ENCODE results near the gene ASIC1.

The ASIC1 gene

DNA sequence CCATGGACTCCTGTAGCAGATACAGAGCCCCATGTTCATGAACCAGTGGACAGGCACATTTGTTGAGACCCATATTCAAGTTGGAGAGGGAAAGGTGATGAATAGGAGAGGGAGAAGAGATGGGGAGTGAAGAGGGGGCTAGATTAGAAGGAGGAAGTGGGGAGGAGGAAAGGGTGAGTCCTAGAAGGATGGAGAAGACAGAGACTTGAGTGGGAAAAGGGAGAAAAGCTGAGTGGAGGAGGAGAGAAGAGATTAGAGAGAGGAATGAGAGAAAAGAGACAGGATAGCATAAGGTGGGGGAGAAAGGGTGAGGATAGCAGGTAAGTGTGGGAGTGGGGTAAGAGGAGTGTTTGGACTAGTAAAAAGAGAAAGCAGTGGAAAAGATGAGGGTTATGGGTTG is 4.9 kb upstream of the ASIC1 start:
- H3K4me3 ChIP-seq (ENCODE audit: low read length in 2 of 2), result no peak overlapping the region

DNA sequence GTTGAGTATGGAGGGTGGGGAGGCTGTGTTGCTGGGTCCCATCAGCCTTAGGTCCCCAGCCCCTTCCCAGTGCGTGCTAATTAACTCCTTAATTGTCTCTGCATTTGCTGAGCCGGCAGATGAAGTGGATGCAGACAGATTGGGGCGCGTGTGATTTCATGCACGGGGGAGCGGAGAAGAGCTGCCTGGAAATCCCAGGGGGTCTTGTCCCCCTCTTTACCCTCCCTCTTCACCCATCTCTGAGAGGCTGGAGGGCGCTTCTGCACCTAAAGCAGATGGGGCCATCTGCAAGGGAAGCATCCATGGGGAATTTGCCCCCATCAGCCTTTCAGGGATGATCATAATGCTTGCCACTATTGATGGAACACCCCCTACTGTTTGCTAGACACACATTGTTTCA is 4.4 kb upstream of the ASIC1 start:
- Histone ChIP-seq H3K4me1 (ENCODE audit: control insufficient read depth, insufficient read depth, low read length) (peaks cover 19% of the 10 kb centered on the region), H3K9ac (ENCODE audit: low read length in 2 of 2) (no peak overlapping the region), H3K27me3 (ENCODE audit: control insufficient read depth in 1 of 2, insufficient read depth in 2 of 2, low read length in 2 of 2) (peaks cover 0 to 7% of the 10 kb centered on the region in 2 donors), H3K9me3 (ENCODE audit: control insufficient read depth in 2 of 2, low read length in 2 of 2) (no peaks in the 10 kb centered on the region), H3K36me3 (ENCODE audit: control insufficient read depth in 2 of 2, insufficient read depth in 2 of 2, low read length in 2 of 2) (no peaks in the 10 kb centered on the region), H3K4me3 (ENCODE audit: low read length in 2 of 2) (no peak overlapping the region), H3K27ac (ENCODE audit: low read length) (no peak overlapping the region)

More for the DNA sequence above, 4.9 kb upstream of the ASIC1 start:
- H3K9ac ChIP-seq (ENCODE audit: low read length in 2 of 2), result no peak overlapping the region
- H3K27me3 ChIP-seq (ENCODE audit: control insufficient read depth in 1 of 2, insufficient read depth in 2 of 2, low read length in 2 of 2), result peaks cover 0 to 7% of the 10 kb centered on the region in 2 donors
- no peaks in the 10 kb centered on the region for H3K36me3 ChIP-seq (ENCODE audit: control insufficient read depth in 2 of 2, insufficient read depth in 2 of 2, low read length in 2 of 2)
- no peaks in the 10 kb centered on the region for H3K9me3 ChIP-seq (ENCODE audit: control insufficient read depth in 2 of 2, low read length in 2 of 2)
- peaks cover 19% of the 10 kb centered on the region for H3K4me1 ChIP-seq (ENCODE audit: control insufficient read depth, insufficient read depth, low read length)
- no peak overlapping the region for H3K27ac ChIP-seq (ENCODE audit: low read length)

GRCh38 chr12:50053583-50053982 is 3.8 kb upstream of the ASIC1 start:
- Histone ChIP-seq H3K9ac (ENCODE audit: low read length in 2 of 2) (no peak overlapping the region), H3K27me3 (ENCODE audit: control insufficient read depth in 1 of 2, insufficient read depth in 2 of 2, low read length in 2 of 2) (peaks cover 0 to 7% of the 10 kb centered on the region in 2 donors), H3K4me3 (ENCODE audit: low read length in 2 of 2) (no peak overlapping the region), H3K4me1 (ENCODE audit: control insufficient read depth, insufficient read depth, low read length) (peaks cover 22% of the 10 kb centered on the region), H3K36me3 (ENCODE audit: control insufficient read depth in 2 of 2, insufficient read depth in 2 of 2, low read length in 2 of 2) (no peaks in the 10 kb centered on the region), H3K27ac (ENCODE audit: low read length) (no peak overlapping the region), H3K9me3 (ENCODE audit: control insufficient read depth in 2 of 2, low read length in 2 of 2) (no peaks in the 10 kb centered on the region)

GRCh38 chr12:50055831-50056638 is 1.4 kb upstream of the ASIC1 start:
- H3K9ac ChIP-seq (ENCODE audit: low read length in 2 of 2), result peak overlapping the region in 1 of 2 donors; percentile 75
- peaks cover 0 to 4% of the 10 kb centered on the region in 2 donors for H3K36me3 ChIP-seq (ENCODE audit: control insufficient read depth in 2 of 2, insufficient read depth in 2 of 2, low read length in 2 of 2)
- peaks cover 19% of the 10 kb centered on the region for H3K4me1 ChIP-seq (ENCODE audit: control insufficient read depth, insufficient read depth, low read length)
- H3K4me3 ChIP-seq (ENCODE audit: low read length in 2 of 2), result peak overlapping the region; percentile 35 to 85
- H3K9me3 ChIP-seq (ENCODE audit: control insufficient read depth in 2 of 2, low read length in 2 of 2), result no peaks in the 10 kb centered on the region
- H3K27ac ChIP-seq (ENCODE audit: low read length), result no peak overlapping the region
- peaks cover 0 to 4% of the 10 kb centered on the region in 2 donors for H3K27me3 ChIP-seq (ENCODE audit: control insufficient read depth in 1 of 2, insufficient read depth in 2 of 2, low read length in 2 of 2)

DNA sequence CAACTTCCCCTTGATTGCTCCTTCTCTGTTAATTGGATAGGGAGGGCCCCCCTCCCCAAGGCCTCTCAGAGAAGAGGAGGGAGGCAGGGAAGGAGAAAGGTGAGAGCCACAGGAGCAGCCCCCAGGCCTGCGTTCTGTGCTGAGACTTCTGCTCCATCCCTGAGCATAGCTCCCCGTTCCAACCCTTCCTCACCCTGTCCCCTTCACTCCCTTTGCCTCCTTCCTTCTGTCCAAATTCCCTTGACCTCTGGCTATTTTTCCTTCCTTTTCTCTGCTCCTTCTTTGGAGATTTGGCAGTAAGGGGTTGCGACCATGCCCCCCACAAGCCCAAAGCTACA is 788 bp upstream of the ASIC1 start:
- peak overlapping the region in 1 of 2 donors; percentile 75 for H3K9ac ChIP-seq (ENCODE audit: low read length in 2 of 2)
- no peak overlapping the region for H3K27ac ChIP-seq (ENCODE audit: low read length)
- peaks cover 0 to 4% of the 10 kb centered on the region in 2 donors for H3K36me3 ChIP-seq (ENCODE audit: control insufficient read depth in 2 of 2, insufficient read depth in 2 of 2, low read length in 2 of 2)
- H3K27me3 ChIP-seq (ENCODE audit: control insufficient read depth in 1 of 2, insufficient read depth in 2 of 2, low read length in 2 of 2), result peaks cover 0 to 2% of the 10 kb centered on the region in 2 donors
- H3K9me3 ChIP-seq (ENCODE audit: control insufficient read depth in 2 of 2, low read length in 2 of 2), result no peaks in the 10 kb centered on the region
- peaks cover 23% of the 10 kb centered on the region for H3K4me1 ChIP-seq (ENCODE audit: control insufficient read depth, insufficient read depth, low read length)
- peak overlapping the region; percentile 85 to 86 for H3K4me3 ChIP-seq (ENCODE audit: low read length in 2 of 2)

DNA sequence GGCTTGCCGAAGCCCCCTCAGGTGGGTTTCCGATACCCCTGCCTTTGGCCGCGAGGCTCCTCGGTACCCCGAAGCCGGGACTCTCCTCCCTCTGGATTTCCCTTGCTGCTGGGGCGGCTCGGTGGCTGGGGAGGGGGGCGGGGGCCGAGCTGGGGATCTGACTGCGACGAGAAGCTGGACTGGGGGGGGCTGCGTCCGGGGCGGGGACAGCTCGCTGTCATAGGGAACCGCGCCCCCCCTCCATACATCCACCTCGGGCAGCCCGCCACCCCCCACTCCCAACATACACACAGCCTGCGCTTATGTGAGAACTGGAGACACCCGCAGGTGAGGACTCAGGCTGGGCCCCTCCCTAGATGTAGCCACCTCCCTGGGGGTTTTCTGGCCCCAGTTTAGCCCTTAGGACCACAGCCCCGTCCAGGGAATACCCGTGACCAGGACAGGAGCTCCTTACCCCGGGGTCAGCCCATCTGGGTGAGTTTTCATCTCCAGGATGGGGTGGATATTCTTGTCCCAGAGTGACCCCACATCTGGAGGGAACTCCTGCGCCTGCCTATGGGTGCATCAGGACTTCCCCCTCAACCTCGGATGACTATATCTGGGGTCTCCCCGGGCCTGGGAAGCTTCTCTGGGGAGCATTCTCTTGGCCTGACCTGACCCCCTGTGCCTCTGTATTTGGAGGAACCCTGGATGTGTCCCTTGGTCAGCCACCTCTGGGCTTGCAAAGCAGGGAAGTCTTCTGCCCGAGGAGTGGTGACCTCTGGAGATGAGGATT is 687 bp downstream of the ASIC1 start:
- Histone ChIP-seq H3K4me3 (ENCODE audit: low read length in 2 of 2) (peak overlapping the region; percentile 53 to 85), H3K9me3 (ENCODE audit: control insufficient read depth in 2 of 2, low read length in 2 of 2) (no peaks in the 10 kb centered on the region), H3K36me3 (ENCODE audit: control insufficient read depth in 2 of 2, insufficient read depth in 2 of 2, low read length in 2 of 2) (peaks cover 0 to 4% of the 10 kb centered on the region in 2 donors), H3K27me3 (ENCODE audit: control insufficient read depth in 1 of 2, insufficient read depth in 2 of 2, low read length in 2 of 2) (peaks cover 0 to 2% of the 10 kb centered on the region in 2 donors), H3K4me1 (ENCODE audit: control insufficient read depth, insufficient read depth, low read length) (peaks cover 25% of the 10 kb centered on the region), H3K9ac (ENCODE audit: low read length in 2 of 2) (peak overlapping the region in 1 of 2 donors; percentile 34), H3K27ac (ENCODE audit: low read length) (no peak overlapping the region)

GRCh38 chr12:50058743-50059312 is 1.4 kb downstream of the ASIC1 start:
- Histone ChIP-seq H3K4me3 (ENCODE audit: low read length in 2 of 2) (no peak overlapping the region), H3K4me1 (ENCODE audit: control insufficient read depth, insufficient read depth, low read length) (peaks cover 25% of the 10 kb centered on the region), H3K27me3 (ENCODE audit: control insufficient read depth in 1 of 2, insufficient read depth in 2 of 2, low read length in 2 of 2) (peaks cover 0 to 2% of the 10 kb centered on the region in 2 donors), H3K9ac (ENCODE audit: low read length in 2 of 2) (no peak overlapping the region), H3K36me3 (ENCODE audit: control insufficient read depth in 2 of 2, insufficient read depth in 2 of 2, low read length in 2 of 2) (peaks cover 0 to 4% of the 10 kb centered on the region in 2 donors), H3K27ac (ENCODE audit: low read length) (no peak overlapping the region), H3K9me3 (ENCODE audit: control insufficient read depth in 2 of 2, low read length in 2 of 2) (no peaks in the 10 kb centered on the region)

GRCh38 chr12:50059440-50060119 is 2.2 kb downstream of the ASIC1 start:
- H3K27ac ChIP-seq (ENCODE audit: low read length), result no peak overlapping the region
- no peak overlapping the region for H3K9ac ChIP-seq (ENCODE audit: low read length in 2 of 2)
- no peak overlapping the region for H3K4me3 ChIP-seq (ENCODE audit: low read length in 2 of 2)
- H3K9me3 ChIP-seq (ENCODE audit: control insufficient read depth in 2 of 2, low read length in 2 of 2), result no peaks in the 10 kb centered on the region
- peaks cover 25% of the 10 kb centered on the region for H3K4me1 ChIP-seq (ENCODE audit: control insufficient read depth, insufficient read depth, low read length)
- H3K36me3 ChIP-seq (ENCODE audit: control insufficient read depth in 2 of 2, insufficient read depth in 2 of 2, low read length in 2 of 2), result peaks cover 0 to 4% of the 10 kb centered on the region in 2 donors
- H3K27me3 ChIP-seq (ENCODE audit: control insufficient read depth in 1 of 2, insufficient read depth in 2 of 2, low read length in 2 of 2), result peaks cover 0 to 2% of the 10 kb centered on the region in 2 donors

DNA sequence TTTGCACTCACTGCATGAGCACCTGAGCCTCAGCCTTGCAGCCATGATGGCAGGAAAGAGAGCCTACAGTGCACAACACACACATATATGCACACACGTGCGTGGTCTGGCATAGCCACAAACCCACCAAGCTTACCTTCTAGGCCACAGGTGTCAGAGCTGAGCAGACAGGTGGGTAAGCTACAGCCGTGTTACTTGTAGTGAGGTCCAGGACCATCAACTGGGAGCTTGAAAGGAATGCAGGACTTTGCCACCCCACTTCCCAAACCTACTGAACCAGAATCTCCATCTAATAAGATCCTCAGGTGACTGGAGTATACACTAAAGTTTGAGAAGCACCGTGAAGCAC is 2.7 kb downstream of the ASIC1 start:
- no peak overlapping the region for H3K9ac ChIP-seq (ENCODE audit: low read length in 2 of 2)
- peaks cover 0 to 2% of the 10 kb centered on the region in 2 donors for H3K27me3 ChIP-seq (ENCODE audit: control insufficient read depth in 1 of 2, insufficient read depth in 2 of 2, low read length in 2 of 2)
- H3K27ac ChIP-seq (ENCODE audit: low read length), result no peak overlapping the region
- H3K4me1 ChIP-seq (ENCODE audit: control insufficient read depth, insufficient read depth, low read length), result peaks cover 25% of the 10 kb centered on the region
- H3K9me3 ChIP-seq (ENCODE audit: control insufficient read depth in 2 of 2, low read length in 2 of 2), result no peaks in the 10 kb centered on the region
- H3K36me3 ChIP-seq (ENCODE audit: control insufficient read depth in 2 of 2, insufficient read depth in 2 of 2, low read length in 2 of 2), result peaks cover 0 to 4% of the 10 kb centered on the region in 2 donors
- no peak overlapping the region for H3K4me3 ChIP-seq (ENCODE audit: low read length in 2 of 2)

- no peak overlapping the region for H3K9ac ChIP-seq (ENCODE audit: low read length in 2 of 2)
- peaks cover 19% of the 10 kb centered on the region for H3K4me1 ChIP-seq (ENCODE audit: control insufficient read depth, insufficient read depth, low read length)
- peaks cover 0 to 2% of the 10 kb centered on the region in 2 donors for H3K27me3 ChIP-seq (ENCODE audit: control insufficient read depth in 1 of 2, insufficient read depth in 2 of 2, low read length in 2 of 2)
- H3K36me3 ChIP-seq (ENCODE audit: control insufficient read depth in 2 of 2, insufficient read depth in 2 of 2, low read length in 2 of 2), result peaks cover 0 to 4% of the 10 kb centered on the region in 2 donors
- no peaks in the 10 kb centered on the region for H3K9me3 ChIP-seq (ENCODE audit: control insufficient read depth in 2 of 2, low read length in 2 of 2)
- no peak overlapping the region for H3K4me3 ChIP-seq (ENCODE audit: low read length in 2 of 2)
- no peak overlapping the region for H3K27ac ChIP-seq (ENCODE audit: low read length)
Measured at GRCh38 chr12:50061171-50061570, 3.8 kb downstream of the ASIC1 start.
